Skeletal muscle tissue (tissue), 4 donors: ENCODE data around the gene ICE2. TPM values are rescaled to one million over a fixed set of nuclear protein-coding genes. Genes with fewer than 3 reads are reported as not detected.

Source experiments
- H3K27ac ChIP-seq: one replicate; pipeline ENCODE4 v1.7.0; 2013; ENCODE audit warnings: mild to moderate bottlenecking, low read depth, low read length, inconsistent platforms
- H3K27me3 ChIP-seq, 3 donors: one replicate each; pipeline ENCODE4 v1.7.0; 2013; ENCODE audit warnings: low read length in 3 of 3; ENCODE audit not compliant: control insufficient read depth in 3 of 3, insufficient read depth in 3 of 3
- H3K36me3 ChIP-seq, 3 donors: one replicate each; pipeline ENCODE4 v1.7.0; 2013; ENCODE audit warnings: low read length in 3 of 3; ENCODE audit not compliant: control insufficient read depth in 3 of 3, insufficient read depth in 3 of 3
- H3K4me1 ChIP-seq, 3 donors: one replicate each; pipeline ENCODE4 v1.7.0; 2013; ENCODE audit warnings: low read length in 3 of 3, mild to moderate bottlenecking in 3 of 3; ENCODE audit not compliant: control insufficient read depth in 3 of 3, insufficient read depth in 3 of 3
- H3K4me3 ChIP-seq, 3 donors: one replicate each; pipeline ENCODE4 v1.7.0; 2013; ENCODE audit warnings: low read length in 3 of 3
- H3K9ac ChIP-seq, 3 donors: one replicate each; pipeline ENCODE4 v1.7.0; 2013; ENCODE audit warnings: low read length in 3 of 3, mild to moderate bottlenecking in 3 of 3, moderate library complexity in 2 of 3, low read depth in 1 of 3
- H3K9me3 ChIP-seq, 3 donors: one replicate each; pipeline ENCODE4 v1.7.0; 2013; ENCODE audit warnings: low read length in 3 of 3; ENCODE audit not compliant: control insufficient read depth in 3 of 3
- total RNA-seq: library from RNA; depleted of rRNA; stranded (reverse); fragments of >200 nt; gene quantifications from one replicate; pipeline ENCODE4 v1.2.3, GENCODE V29; 2014
- donor health status: Osteomylitis.

ICE2 gene
- 34.4 TPM for total RNA-seq

- peak within 1 kb of the TSS; percentile 76 to 91 (median 79) for H3K4me3 ChIP-seq
- no peaks in the 10 kb centered on the region for H3K27me3 ChIP-seq
- no peaks in the 10 kb centered on the region for H3K9me3 ChIP-seq
- peak within 1 kb of the TSS; percentile 93 for H3K27ac ChIP-seq
- peak within 1 kb of the TSS; percentile 89 to 95 (median 92) for H3K9ac ChIP-seq
- peaks cover 18 to 30% (median 24%) of the 10 kb centered on the region in 3 donors for H3K4me1 ChIP-seq
- H3K36me3 ChIP-seq: peaks cover 2 to 12% (median 4%) of the 10 kb centered on the region in 3 donors
These were observed at the start of gene ICE2 for GRCh38 chr15:60478566-60479360. TSS of gene ICE2 (minus strand) at chr15:60479142. CDS start at chr15:60477977, 1,165 bp downstream.

GRCh38 chr15:60528530-60528929, 49.6 kb upstream of the ICE2 start:
- no peak overlapping the region for H3K9ac ChIP-seq
- no peaks in the 10 kb centered on the region for H3K27me3 ChIP-seq
- H3K27ac ChIP-seq: no peak overlapping the region
- H3K36me3 ChIP-seq: peaks cover 0 to 5% (median 2%) of the 10 kb centered on the region in 3 donors
- H3K4me3 ChIP-seq: no peak overlapping the region
- peaks cover 17 to 40% (median 17%) of the 10 kb centered on the region in 3 donors for H3K4me1 ChIP-seq
- H3K9me3 ChIP-seq: no peaks in the 10 kb centered on the region

GRCh38 chr15:60527456-60527855, 48.5 kb upstream of the ICE2 start:
- H3K9ac ChIP-seq: no peak overlapping the region
- H3K36me3 ChIP-seq: peaks cover 0 to 5% (median 2%) of the 10 kb centered on the region in 3 donors
- H3K27me3 ChIP-seq: no peaks in the 10 kb centered on the region
- H3K9me3 ChIP-seq: no peaks in the 10 kb centered on the region
- peaks cover 11 to 30% (median 14%) of the 10 kb centered on the region in 3 donors for H3K4me1 ChIP-seq
- H3K4me3 ChIP-seq: no peak overlapping the region
- H3K27ac ChIP-seq: no peak overlapping the region

GRCh38 chr15:60526127-60526616, 47.2 kb upstream of the ICE2 start:
- H3K4me3 ChIP-seq: no peak overlapping the region
- peaks cover 11 to 28% (median 11%) of the 10 kb centered on the region in 3 donors for H3K4me1 ChIP-seq
- H3K9me3 ChIP-seq: no peaks in the 10 kb centered on the region
- H3K27me3 ChIP-seq: no peaks in the 10 kb centered on the region
- H3K9ac ChIP-seq: no peak overlapping the region
- H3K36me3 ChIP-seq: peaks cover 0 to 5% (median 2%) of the 10 kb centered on the region in 3 donors
- H3K27ac ChIP-seq: no peak overlapping the region

- no peaks in the 10 kb centered on the region for H3K9me3 ChIP-seq
- peaks cover 12 to 30% (median 12%) of the 10 kb centered on the region in 3 donors for H3K4me1 ChIP-seq
- no peak overlapping the region for H3K27ac ChIP-seq
- H3K27me3 ChIP-seq: no peaks in the 10 kb centered on the region
- H3K9ac ChIP-seq: no peak overlapping the region
- peaks cover 0 to 3% (median 2%) of the 10 kb centered on the region in 3 donors for H3K36me3 ChIP-seq
- no peak overlapping the region for H3K4me3 ChIP-seq
These were observed 46.5 kb upstream of the ICE2 start for GRCh38 chr15:60525341-60526039.

GRCh38 chr15:60523056-60523455, 44.1 kb upstream of the ICE2 start:
- Histone ChIP-seq H3K4me1 (peaks cover 16 to 33% (median 23%) of the 10 kb centered on the region in 3 donors), H3K27me3 (no peaks in the 10 kb centered on the region), H3K36me3 (peaks cover 0 to 3% (median 0%) of the 10 kb centered on the region in 3 donors), H3K27ac (no peak overlapping the region), H3K9me3 (no peaks in the 10 kb centered on the region), H3K9ac (peak overlapping the region in 1 of 3 donors; percentile 7), H3K4me3 (no peak overlapping the region)

- Histone ChIP-seq H3K27me3 (no peaks in the 10 kb centered on the region), H3K27ac (peak overlapping the region; percentile 54), H3K4me3 (no peak overlapping the region), H3K4me1 (peaks cover 5 to 22% (median 16%) of the 10 kb centered on the region in 3 donors), H3K9me3 (no peaks in the 10 kb centered on the region), H3K9ac (no peak overlapping the region), H3K36me3 (peaks cover 0 to 3% (median 0%) of the 10 kb centered on the region in 3 donors)
These were observed 42.0 kb upstream of the ICE2 start for GRCh38 chr15:60520825-60521368.

GRCh38 chr15:60520013-60520824, 41.3 kb upstream of the ICE2 start:
- H3K4me1 ChIP-seq: peaks cover 5 to 16% (median 14%) of the 10 kb centered on the region in 3 donors
- peak overlapping the region; percentile 54 for H3K27ac ChIP-seq
- H3K4me3 ChIP-seq: no peak overlapping the region
- peaks cover 0 to 3% (median 0%) of the 10 kb centered on the region in 3 donors for H3K36me3 ChIP-seq
- H3K9me3 ChIP-seq: no peaks in the 10 kb centered on the region
- no peaks in the 10 kb centered on the region for H3K27me3 ChIP-seq
- peak overlapping the region in 1 of 3 donors; percentile 16 for H3K9ac ChIP-seq

- H3K27me3 ChIP-seq: no peaks in the 10 kb centered on the region
- H3K9ac ChIP-seq: peak overlapping the region in 1 of 3 donors; percentile 23
- H3K36me3 ChIP-seq: peaks cover under 1 to 6% (median 4%) of the 10 kb centered on the region in 3 donors
- no peak overlapping the region for H3K4me3 ChIP-seq
- H3K27ac ChIP-seq: no peak overlapping the region
- H3K9me3 ChIP-seq: no peaks in the 10 kb centered on the region
- H3K4me1 ChIP-seq: peaks cover 5 to 15% (median 12%) of the 10 kb centered on the region in 3 donors
These were observed 40.3 kb upstream of the ICE2 start for GRCh38 chr15:60519218-60519617.
